ENCODE measurements around the gene PPP1R14D. TPM values are rescaled to one million over a fixed set of nuclear protein-coding genes. Genes with fewer than 3 reads are reported as not detected.

Gene PPP1R14D
- total RNA-seq, 2 experiments from 2014 or later: not detected

- Histone ChIP-seq H4K20me1 (ENCODE audit: insufficient read depth, low read length) (no peaks in the 10 kb centered on the region), H3K4me1 (ENCODE audit: insufficient read depth, low read length, poor library complexity, severe bottlenecking) (peaks cover 24% of the 10 kb centered on the region), H3K4me2 (ENCODE audit: low read length) (no peak overlapping the region), H2AFZ (ENCODE audit: low read length) (no peak overlapping the region), H3K27ac (ENCODE audit: low read depth, low read length, poor library complexity, severe bottlenecking) (no peak overlapping the region), H3K79me2 (ENCODE audit: insufficient read depth, low read depth, low read length) (no peaks in the 10 kb centered on the region), H3K36me3 (ENCODE audit: insufficient read depth, low read length) (no peaks in the 10 kb centered on the region), H3K9me2 (ENCODE audit: insufficient read depth, low read length) (no peaks in the 10 kb centered on the region), H3K4me3 (ENCODE audit: low read depth, low read length, poor library complexity, severe bottlenecking) (no peak overlapping the region), H3K9me3 (ENCODE audit: low read length) (no peaks in the 10 kb centered on the region)
- no peak for DNase-seq (ENCODE audit: low spot score)
- ChIA-PET CTCF (ENCODE audit: unreplicated experiment) (interaction anchor here (2.9 kb wide), 1 partner anchor 13 kb away, joined by 23 read pairs; no protein-coding TSS in a partner anchor), POLR2A (interaction anchor here (1.0 to 1.3 kb wide), 4 partner anchors 12 to 233 kb away, joined by 3 to 5 read pairs (median 4); no protein-coding TSS in a partner anchor)
- no peak for TF ChIP-seq CTCF (conservative IDR thresholded peaks at IDR 0.05; ENCODE audit: low read length)
- TF ChIP-seq EZH2phosphoT487 (IDR thresholded peaks at IDR 0.05; ENCODE audit: borderline replicate concordance, low read depth, low read length): no peak
- BruUV-seq (replicated peaks): no TSS peak
- intact Hi-C loops (cut with micrococcal nuclease; ENCODE audit: unreplicated experiment): no loop called here
Observed at GRCh38 chr15:40870716-40871115, 42.2 kb upstream of the PPP1R14D start.

GRCh38 chr15:40869686-40870085, 41.2 kb upstream of the PPP1R14D start:
- no peaks in the 10 kb centered on the region for H4K20me1 ChIP-seq (ENCODE audit: insufficient read depth, low read length)
- H2AFZ ChIP-seq (ENCODE audit: low read length): no peak overlapping the region
- no peak overlapping the region for H3K27ac ChIP-seq (ENCODE audit: low read depth, low read length, poor library complexity, severe bottlenecking)
- CTCF ChIA-PET (ENCODE audit: unreplicated experiment): interaction anchor here (0.6 to 2.9 kb wide), 3 partner anchors 12 to 374 kb away, joined by 3 to 23 read pairs (median 3); partner anchors contain the start of gene VPS18
- H3K79me2 ChIP-seq (ENCODE audit: insufficient read depth, low read depth, low read length): no peaks in the 10 kb centered on the region
- no TSS peak for BruUV-seq (replicated peaks)
- no peaks in the 10 kb centered on the region for H3K9me3 ChIP-seq (ENCODE audit: low read length)
- intact Hi-C loops (cut with micrococcal nuclease; ENCODE audit: unreplicated experiment): no loop called here
- TF ChIP-seq EZH2phosphoT487 (IDR thresholded peaks at IDR 0.05; ENCODE audit: borderline replicate concordance, low read depth, low read length) (no peak), CTCF (conservative IDR thresholded peaks at IDR 0.05; ENCODE audit: low read length) (no peak)
- no peaks in the 10 kb centered on the region for H3K9me2 ChIP-seq (ENCODE audit: insufficient read depth, low read length)
- no peak overlapping the region for H3K4me2 ChIP-seq (ENCODE audit: low read length)
- peaks cover 22% of the 10 kb centered on the region for H3K4me1 ChIP-seq (ENCODE audit: insufficient read depth, low read length, poor library complexity, severe bottlenecking)
- no peak for DNase-seq (ENCODE audit: low spot score)
- H3K36me3 ChIP-seq (ENCODE audit: insufficient read depth, low read length): no peaks in the 10 kb centered on the region
- POLR2A ChIA-PET: no interaction called here
- H3K4me3 ChIP-seq (ENCODE audit: low read depth, low read length, poor library complexity, severe bottlenecking): no peak overlapping the region

GRCh38 chr15:40867199-40867598, 38.7 kb upstream of the PPP1R14D start:
- DNase-seq (ENCODE audit: low spot score): no peak

More at GRCh38 chr15:40867199-40867598, 38.7 kb upstream of the PPP1R14D start:
- no peaks in the 10 kb centered on the region for H3K9me3 ChIP-seq (ENCODE audit: low read length)
- intact Hi-C loops (cut with micrococcal nuclease; ENCODE audit: unreplicated experiment): no loop called here
- CTCF ChIA-PET (ENCODE audit: unreplicated experiment): no interaction called here
- BruUV-seq (replicated peaks): no TSS peak
- H3K79me2 ChIP-seq (ENCODE audit: insufficient read depth, low read depth, low read length): no peaks in the 10 kb centered on the region
- no peaks in the 10 kb centered on the region for H4K20me1 ChIP-seq (ENCODE audit: insufficient read depth, low read length)
- H3K36me3 ChIP-seq (ENCODE audit: insufficient read depth, low read length): no peaks in the 10 kb centered on the region
- H2AFZ ChIP-seq (ENCODE audit: low read length): no peak overlapping the region
- H3K4me2 ChIP-seq (ENCODE audit: low read length): no peak overlapping the region
- no peaks in the 10 kb centered on the region for H3K9me2 ChIP-seq (ENCODE audit: insufficient read depth, low read length)
- H3K4me1 ChIP-seq (ENCODE audit: insufficient read depth, low read length, poor library complexity, severe bottlenecking): peaks cover 13% of the 10 kb centered on the region
- POLR2A ChIA-PET: no interaction called here
- no peak for TF ChIP-seq EZH2phosphoT487 (IDR thresholded peaks at IDR 0.05; ENCODE audit: borderline replicate concordance, low read depth, low read length)
- no peak for TF ChIP-seq CTCF (conservative IDR thresholded peaks at IDR 0.05; ENCODE audit: low read length)
- no peak overlapping the region for H3K4me3 ChIP-seq (ENCODE audit: low read depth, low read length, poor library complexity, severe bottlenecking)
- H3K27ac ChIP-seq (ENCODE audit: low read depth, low read length, poor library complexity, severe bottlenecking): no peak overlapping the region

Data from OCI-LY7 (cell line).